ENCODE data around the gene KRTAP5-7.
"Not testable (repeated sequence)": the region's sequence is repeated elsewhere in the genome, so short reads cannot be mapped to it uniquely, and the experiment has no call there.

KRTAP5-7 gene, protein sequence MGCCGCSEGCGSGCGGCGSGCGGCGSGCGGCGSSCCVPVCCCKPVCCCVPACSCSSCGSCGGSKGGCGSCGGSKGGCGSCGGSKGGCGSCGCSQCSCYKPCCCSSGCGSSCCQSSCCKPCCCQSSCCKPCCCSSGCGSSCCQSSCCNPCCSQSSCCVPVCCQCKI

DNA sequence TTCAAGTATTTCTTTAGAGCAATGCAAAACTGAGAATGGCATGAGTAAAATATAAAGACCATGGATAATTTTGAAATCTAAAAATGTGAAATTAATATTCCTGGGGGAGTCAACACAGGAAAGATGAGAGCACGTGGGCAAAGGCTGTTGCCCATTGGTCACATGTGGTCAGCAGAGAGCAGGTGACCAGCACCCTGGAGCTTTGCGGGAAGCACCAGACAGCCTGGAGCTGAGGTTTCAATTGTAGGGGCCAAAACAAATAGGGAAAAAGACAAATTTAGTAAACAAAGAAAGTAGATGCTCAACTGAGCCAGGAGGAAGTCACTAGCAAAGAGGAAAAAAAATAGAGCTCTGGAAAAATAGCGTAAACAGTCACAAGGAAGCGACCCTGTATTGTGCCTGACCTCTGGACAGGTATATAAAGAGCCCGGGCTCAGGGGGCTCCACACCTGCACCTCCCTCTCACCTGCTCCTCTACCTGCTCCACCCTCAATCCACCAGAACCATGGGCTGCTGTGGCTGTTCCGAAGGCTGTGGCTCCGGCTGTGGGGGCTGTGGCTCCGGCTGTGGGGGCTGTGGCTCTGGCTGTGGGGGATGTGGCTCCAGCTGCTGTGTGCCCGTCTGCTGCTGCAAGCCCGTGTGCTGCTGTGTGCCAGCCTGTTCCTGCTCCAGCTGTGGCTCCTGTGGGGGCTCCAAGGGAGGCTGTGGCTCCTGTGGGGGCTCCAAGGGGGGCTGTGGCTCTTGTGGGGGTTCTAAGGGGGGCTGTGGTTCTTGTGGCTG lies at the start of gene KRTAP5-7:
TSS of gene KRTAP5-7 (plus strand) at position 472 of the 780 bp plus-strand sequence. CDS start at position 506, 34 bp downstream.
- not testable (repeated sequence) for DNase-seq

DNA sequence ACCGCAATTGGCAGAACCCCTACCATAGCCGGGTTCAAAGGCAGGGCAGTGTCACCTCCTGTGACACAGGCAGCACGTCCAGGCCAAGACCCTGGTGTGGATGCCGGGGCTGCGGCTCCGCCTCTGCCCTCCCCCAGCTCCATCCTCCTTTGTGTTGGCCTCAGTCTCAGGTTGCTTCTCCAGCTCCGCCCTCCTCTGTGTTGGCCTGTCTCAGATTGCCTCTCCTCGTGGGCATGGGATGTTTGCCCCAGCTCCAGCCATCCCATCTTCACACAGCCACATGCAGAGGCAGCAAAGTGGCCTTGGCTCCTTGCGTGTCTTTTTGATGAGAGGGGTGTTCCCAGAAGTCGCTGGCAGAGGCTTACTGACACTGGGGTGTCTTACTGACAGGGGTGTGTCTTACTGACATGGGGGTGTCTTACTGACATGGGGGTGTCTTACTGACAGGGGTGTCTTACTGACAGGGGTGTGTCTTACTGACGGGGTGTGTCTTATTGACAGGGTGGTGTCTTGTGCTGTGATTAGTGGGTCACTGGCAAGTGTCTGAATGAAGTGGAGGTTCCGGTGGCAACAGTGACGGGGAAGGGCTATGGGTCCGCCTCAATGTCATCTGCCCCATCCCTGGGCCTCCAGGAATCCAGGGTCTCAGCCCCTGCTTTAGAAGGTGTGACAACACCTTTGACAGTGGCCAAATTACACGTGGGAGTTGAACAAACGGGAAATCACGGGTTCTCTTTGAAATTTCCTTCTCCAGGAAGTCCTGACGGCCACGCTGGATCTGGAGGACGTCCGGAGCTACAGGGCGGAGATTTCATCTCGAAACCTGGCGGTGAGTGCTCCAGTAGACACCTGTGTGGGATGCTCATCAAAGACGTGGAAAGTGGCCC lies 49.2 kb upstream of the KRTAP5-7 start:
- no peak for DNase-seq

DNA sequence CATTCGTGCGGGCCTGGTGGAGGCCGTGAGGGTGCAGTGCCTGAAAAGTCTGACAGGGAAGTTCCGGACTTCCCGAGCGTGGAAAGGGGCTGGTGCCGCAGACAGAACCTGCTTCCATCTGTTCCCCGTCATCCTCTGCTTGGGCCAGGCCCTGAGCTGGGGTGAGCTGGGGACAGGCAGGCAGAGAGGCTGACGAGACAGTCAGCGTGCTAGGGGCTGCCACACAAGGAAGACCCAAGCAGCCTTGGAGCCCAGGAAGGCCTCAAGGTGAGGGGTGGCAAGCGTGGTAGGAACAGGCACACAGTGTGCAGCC lies 48.6 kb upstream of the KRTAP5-7 start:
- DNase-seq = no peak

DNA sequence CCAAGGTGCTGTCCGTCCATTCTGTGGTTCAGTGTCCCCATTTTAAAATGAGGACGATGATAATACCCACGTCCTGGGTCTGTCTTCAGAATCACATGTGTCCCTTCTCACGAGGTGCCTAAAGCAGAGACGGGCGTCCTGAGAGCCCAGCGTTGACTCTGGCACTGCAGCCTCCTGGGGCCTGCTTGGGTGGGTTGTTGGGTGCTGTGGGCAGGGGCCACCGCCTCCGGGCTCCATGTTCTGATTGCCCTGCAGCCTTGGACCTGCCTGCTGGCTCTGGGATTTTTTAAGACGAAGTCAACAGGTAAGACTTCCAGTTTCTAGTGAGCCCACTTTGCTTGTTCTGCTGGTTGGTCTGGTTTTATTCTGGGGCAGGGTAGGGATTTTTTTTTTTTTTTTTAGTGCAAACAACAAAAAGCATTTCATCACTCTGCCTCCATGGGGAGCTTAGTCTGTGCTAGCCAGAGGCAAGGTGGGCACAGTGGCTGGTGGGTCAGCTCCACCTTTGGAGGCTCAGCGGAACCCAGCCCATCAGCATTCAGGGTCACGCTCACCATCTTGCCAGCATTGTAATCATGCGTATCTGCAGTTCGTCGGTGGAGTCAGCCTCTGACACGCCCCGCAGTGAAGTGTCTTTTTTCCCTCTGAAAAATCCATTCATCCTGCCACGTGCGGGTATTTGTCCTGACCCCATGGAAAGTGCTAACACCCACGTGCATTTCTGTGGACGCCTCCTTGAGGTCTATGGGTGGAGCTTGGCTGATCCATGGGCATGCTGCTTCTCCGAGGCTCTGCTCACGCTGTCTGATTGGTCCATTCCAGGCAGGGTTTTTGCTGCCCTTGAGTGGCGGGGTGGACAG lies 45.7 kb upstream of the KRTAP5-7 start:
- no peak for DNase-seq

DNA sequence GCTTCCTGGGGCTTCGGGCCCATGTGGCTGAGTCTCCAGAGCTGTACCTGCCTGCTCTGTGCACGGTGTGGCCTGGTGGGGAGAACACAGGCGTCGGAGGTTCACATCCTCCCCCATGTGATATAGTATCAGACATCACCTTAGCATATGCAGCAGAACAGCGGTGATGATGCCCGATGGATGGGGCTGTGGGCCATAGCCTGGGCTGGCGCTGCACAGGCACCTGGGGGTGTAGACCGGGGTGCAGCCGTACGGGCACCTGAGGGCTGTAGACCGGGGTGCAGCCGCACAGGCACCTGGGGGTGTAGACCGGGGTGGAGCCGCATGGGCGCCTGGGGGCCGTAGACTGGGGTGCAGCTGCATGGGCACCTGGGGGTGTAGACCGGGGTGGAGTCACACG lies 44.9 kb upstream of the KRTAP5-7 start:
- no peak for DNase-seq

DNA sequence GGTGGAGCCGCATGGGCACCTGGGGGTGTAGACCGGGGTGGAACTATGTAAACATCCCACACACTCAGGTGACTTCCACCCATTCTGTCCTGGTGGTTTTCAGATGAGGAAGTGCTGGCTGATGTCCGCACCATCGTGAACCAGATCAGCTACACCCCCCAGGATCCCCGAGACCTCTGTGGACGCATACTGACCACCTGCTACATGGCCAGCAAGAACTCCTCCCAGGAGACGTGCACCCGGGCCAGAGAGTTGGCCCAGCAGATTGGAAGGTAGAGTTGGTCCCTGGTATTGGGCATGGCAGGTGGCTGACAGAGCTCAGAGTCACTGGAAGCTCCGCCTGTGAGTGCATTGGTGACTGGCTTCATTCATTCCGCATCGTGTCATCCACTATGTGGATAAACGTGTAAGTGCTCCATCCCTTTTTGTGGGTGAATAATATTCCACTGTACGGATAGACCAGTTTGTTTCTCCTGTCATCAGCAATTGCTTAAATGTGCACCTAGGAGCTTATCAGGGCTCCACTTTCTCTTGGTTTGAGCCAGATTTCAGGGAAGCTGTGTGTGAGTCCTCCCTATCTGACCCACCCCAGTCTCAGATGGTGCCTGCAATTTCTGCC lies 44.2 kb upstream of the KRTAP5-7 start:
- DNase-seq = no peak

DNA sequence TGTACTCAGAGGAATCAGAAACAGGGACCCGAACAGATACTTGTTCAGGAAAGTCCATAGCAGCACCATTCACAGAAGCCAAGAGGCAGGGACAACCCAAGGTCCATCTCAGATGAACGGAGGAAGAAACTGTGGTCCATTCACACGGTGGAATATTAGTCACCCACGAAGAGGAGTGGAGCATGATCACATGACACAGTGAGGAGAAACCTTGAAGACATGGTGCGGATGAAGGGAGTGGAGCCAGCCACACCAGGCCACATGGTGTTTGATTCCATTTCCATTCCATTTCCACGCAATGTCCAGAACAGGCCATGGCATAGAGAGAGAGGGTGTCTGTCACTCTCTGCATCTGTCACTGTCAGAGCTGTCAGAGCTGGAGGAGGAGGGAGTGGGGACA lies 43.4 kb upstream of the KRTAP5-7 start:
- DNase-seq = no peak

DNA sequence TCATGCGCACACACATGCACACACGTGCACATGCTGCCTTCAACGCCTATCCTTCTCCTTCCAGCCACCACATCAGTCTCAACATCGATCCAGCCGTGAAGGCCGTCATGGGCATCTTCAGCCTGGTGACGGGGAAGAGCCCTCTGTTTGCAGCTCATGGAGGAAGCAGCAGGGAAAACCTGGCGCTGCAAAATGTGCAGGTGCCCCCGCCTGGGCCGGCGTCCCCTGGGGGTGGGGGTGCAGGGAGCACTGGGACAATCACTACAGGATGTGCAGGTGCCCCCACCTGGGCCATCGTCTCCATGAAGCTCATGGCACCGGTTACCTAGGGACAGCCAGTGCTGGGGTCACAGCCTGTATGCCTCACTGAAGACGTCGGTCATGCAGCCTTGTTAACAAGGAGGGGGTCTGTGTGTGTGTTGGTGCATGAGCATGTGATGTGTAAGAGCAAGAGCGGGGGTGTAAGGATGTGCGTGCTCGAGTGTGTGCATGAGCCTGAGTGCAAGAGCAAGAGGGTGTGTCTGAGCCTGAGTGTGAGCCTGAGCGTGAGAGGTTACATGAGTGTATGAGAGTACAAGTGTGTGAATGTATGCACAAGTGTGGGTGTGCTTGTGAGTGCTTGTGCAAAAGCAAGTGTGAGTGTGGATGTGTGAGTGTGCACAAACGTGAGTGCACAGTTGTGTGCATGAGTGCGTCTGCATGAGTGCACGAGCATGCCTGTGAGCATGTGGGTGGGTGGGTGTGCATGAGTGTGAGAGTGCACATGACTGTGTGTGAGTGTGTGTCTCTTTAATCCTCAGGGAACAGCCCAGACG lies 42.6 kb upstream of the KRTAP5-7 start:
- no peak for DNase-seq

DNA sequence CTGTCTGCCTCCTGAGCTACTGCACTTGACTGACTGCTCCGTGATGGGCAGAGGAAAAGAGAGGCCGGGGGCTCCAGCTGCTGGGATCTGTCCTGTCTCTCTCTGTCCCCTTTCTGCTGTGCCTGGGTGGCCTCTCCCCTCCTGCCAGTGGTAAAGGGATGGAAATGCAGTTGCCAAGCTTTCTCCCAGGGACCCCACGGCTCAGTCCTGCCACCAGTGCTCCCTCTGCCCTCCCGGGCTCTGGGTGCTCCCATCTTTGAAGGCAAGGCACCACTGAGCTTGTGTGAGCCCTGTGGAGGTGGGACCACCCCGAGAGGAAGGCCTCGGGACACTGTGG lies 42.0 kb upstream of the KRTAP5-7 start:
- DNase-seq = no peak

DNA sequence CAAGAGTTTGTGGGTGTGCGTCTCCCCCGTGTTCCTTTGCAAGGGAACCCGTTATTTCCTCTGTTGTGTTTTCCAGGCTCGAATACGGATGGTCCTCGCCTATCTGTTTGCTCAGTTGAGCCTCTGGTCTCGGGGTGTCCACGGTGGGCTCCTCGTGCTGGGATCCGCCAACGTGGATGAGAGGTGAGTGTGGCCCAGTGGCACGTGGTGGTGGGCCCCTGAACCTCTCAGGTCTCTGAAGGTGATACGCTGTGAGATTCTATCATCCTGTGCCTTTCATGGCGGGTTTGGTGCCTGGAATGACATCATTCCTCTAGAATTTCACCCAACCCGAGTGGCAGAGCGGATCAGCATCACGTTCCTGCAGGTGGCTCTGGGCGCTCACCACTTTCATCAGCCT lies 41.6 kb upstream of the KRTAP5-7 start:
- DNase-seq = no peak

DNA sequence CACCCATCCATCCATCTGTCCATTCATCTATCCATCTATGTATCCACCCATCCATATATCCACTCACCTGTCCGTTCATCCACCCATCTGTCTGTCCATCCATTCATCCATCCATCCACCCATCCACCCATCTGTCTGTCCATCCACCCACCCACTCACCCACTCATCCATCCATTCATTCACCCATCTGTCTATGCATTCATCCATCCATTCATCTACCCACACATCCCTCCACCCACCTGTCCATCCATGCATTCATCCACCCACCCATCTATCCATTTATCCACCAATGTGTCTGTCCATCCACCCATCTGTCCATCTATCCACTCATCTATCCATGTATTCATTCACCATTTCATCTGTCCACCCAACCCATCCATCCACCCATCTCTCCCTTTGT lies 40.7 kb upstream of the KRTAP5-7 start:
- no peak for DNase-seq

DNA sequence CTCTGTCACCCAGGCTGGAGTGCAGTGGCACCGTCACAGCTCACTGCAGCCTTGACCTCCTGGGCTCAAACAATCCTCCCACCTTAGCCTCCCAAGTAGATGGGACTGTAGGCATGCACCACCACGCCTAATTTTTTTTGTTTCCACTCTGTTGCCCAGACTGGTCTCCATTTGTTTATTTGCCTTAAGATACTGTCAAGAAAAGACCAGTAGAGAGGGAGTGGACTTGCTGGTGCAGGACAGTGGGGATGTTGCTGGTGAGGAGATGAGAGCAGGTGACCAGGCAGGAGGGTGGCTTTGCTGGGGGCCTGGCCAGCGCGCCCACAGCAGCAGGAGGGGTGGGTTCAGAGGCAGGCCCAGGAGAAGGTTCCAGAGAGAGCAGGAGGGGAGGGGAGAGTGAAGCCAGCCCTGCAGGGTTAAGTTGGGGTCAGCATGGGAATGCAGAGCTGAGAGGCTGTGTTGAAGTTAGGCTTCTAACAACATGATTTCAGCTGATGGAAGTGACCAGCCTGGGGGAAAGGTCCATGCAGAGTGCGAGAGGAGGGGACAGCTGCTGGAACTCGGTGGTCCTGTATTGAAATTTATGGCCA lies 38.3 kb upstream of the KRTAP5-7 start:
- no peak for DNase-seq

DNA sequence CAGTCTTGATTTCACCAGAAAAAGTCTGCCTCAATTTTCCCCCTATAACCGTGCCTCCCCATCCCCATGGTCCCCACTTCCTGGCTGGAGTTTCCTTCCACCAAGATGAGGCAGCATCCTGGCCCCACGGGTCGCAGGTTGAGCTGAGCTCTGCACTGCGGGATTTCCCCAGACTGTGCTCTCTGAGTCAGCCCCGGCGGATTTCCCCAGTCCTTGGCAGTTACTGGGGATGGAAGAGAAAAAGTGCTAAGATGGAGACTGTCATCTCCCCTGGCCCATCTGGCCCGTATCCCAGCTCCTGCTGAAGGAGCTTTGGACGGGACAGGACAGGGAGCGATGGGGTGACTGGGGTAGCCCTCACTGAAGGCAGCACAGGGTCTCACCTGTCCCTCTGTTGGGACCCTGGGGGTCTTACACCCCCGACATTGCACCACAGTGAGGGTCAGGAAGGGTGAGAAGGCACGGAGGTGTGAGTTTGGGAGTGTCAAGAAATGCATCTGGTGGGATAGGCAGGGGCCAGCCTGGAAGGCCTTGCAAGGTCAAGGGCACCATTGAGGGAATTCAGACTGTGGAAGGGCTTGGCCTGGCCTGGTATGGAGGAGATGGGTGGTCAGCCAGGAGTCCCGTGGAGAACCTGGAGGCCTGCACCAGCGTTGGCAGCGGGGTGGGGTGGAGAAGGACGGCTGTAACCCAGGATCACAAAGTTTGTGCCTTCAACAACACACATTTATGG lies 37.6 kb upstream of the KRTAP5-7 start:
- peak; percentile 72 to 78 for DNase-seq

DNA sequence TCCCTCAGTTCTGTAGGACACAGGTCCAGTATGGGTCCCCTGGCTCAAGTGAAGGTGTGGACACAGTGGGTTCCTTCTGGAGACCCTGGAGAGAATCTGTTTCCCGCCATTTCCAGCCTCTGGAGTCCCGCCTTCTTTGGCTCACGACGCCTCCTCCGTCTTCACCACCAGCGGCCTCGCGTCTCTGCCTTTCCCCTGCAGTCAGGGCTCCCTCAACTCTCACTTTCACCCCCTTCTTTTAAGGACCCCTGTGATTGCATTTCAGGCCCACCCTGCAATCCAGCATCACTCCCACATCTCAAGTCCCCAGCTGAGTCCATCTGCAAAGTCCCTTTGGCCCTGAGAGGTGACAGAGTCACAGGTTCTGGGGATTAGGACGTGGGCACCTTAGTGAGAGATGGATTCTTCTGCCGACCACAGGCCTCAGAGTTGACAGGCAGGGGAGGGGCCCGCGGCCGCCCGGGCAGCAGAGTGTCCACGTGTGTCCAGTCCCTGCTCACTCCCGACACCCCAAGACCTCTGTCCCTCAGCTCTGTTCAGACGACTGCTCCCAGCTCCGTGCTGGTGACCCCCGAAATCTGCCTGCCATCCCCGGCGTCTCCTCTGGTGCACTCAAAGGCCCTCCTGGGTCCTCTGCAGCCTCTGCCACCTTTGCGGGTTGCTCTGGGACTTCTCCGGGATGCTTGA lies 36.9 kb upstream of the KRTAP5-7 start:
- DNase-seq = peak in 1 of 2 experiments; percentile 10

DNA sequence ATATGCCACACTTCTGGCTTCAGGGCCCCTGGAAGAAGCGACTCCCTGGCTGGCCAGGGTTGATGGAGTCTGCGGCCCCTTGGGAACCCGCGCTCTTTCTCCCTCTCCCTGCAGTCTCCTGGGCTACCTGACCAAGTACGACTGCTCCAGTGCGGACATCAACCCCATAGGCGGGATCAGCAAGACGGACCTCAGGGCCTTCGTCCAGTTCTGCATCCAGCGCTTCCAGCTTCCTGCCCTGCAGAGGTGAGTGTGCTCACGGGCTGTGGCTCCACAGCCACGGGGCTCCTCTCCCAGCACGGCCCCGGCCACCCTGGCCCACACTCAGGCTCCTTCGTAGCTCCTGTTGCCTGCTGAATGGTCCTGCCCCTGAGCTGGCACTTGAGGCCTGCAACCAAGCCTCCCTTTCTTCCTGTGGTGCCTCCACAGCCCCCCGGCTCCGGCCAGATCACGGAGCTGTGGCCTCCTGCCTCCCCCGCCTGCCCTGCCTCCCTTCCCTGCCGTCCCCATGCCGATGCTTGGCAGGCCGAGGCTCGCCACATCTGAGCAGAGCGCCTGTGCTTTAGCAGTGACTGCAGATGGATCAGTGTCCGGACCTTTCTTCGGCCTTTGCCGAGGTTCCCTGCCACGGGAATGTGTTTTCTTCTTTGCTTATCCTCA lies 36.2 kb upstream of the KRTAP5-7 start:
- DNase-seq = peak; percentile 3 to 7

DNA sequence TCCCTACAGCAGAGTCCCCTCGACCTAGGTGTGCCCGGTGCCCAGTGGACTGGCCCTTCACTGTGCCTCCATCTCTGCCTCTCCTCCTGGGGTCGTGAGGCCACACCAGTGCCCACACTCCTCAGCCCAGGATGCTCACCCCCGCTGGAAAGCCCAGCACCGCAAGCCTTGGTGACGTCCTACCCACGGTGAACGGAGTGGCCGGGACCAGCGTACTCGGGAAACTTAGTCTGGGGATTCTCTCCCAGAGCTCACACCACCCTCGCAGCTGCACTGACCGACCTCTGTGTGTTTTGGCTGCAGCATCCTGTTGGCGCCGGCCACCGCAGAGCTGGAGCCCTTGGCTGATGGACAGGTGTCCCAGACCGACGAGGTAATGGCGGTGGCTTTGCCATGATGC lies 35.5 kb upstream of the KRTAP5-7 start:
- DNase-seq = peak; percentile 3 to 6

DNA sequence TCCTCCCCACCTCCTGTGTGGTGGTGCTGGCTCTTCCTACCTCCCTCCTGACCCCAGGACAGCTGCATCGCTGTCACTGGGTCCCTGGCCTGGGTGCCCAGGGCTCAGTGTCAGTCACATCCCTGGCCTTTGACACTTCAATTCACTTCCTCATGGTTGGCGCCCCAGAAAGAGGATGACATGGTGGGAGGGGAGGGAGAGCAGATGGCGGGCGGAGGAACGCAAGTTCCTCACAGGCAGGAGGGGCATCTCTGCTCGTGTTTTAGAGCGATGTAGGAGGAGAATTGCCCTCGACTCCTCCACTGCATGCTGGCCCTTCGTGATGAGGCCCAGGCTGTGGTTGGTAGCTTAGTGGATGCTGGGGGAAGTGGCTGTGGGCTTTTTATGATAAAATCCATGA lies 35.1 kb upstream of the KRTAP5-7 start:
- DNase-seq = peak; percentile 3 to 5

DNA sequence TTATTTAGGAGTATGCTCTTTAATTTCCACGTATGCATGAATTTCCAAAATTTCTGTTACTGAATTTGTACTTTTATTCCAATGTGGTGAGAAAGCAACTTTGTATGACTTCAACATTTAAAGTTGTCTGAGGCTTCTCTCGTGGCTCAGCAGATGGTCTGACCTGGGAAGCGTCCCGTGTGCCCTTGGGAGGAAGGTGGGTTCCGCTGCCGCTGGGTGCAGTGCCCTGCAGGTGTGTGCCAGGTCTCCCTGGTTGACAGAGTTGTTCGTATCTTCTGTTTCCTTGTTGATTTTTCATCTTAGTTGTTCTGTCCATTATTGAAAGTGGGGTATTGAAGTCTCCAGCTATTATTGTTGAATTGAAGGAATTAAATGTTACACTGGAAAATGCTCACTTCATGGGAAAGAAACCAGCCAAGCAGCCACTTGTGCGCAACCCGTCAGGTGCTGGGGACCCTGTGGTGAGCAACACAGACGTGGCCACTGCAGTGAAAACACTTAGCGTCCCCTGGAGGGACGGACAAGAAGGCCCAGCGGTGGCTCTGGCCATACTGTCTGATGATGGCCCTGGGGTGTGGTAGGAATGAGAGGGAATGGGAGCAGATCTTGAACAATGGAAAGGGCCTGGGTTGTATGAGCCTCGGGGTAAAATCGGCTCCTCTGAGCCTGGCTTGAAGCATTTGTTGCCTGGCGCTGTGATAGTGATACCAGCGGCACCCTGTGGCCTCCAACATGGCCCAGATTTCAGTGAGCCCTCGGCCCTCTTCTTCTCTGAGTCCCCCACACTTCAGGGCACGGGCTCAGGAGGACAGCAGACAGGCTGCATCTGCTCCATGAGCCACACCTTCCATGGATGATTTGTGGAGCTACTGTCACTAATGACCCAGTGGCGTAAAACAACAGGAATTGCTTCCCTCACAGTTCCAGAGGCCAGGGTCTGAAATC lies 31.5 kb upstream of the KRTAP5-7 start:
- DNase-seq = no peak
